CD4-positive, CD25-positive, alpha-beta regulatory T cell (primary cell): ENCODE measurements around the gene MTHFR. TPM values are rescaled to one million over a fixed set of nuclear protein-coding genes. Genes with fewer than 3 reads are reported as not detected.

ENCODE experiments used
- ATAC-seq, 2 donors: fragments of 150-1000 bp; cut with Tn5 transposase; one replicate each; pipeline ENCODE4 v1.10.0; 2021; ENCODE audit warnings: low read depth in 2 of 2, moderate number of reproducible peaks in 2 of 2, moderate library complexity in 1 of 2
- DNase-seq, 3 donors: peaks; one replicate each; pipeline versions ENCODE4 v3.0.0 to v3.0.0-alpha.2; 2012 to 2022; ENCODE audit warnings: mixed read lengths in 1 of 3
- H3K27ac ChIP-seq: one replicate; pipeline ENCODE4 v1.7.0; 2013; ENCODE audit warnings: mild to moderate bottlenecking, low read length; ENCODE audit not compliant: insufficient read depth, poor library complexity, severe bottlenecking
- H3K27me3 ChIP-seq: one replicate; pipeline ENCODE4 v1.7.0; 2013; ENCODE audit warnings: low read length; ENCODE audit not compliant: control insufficient read depth, insufficient read depth
- H3K36me3 ChIP-seq: one replicate; pipeline ENCODE4 v1.7.0; 2013; ENCODE audit warnings: mild to moderate bottlenecking, low read length, moderate library complexity; ENCODE audit not compliant: control insufficient read depth, insufficient read depth
- H3K4me1 ChIP-seq: 2 replicates; pipeline ENCODE4 v1.7.0; 2013; ENCODE audit warnings: mild to moderate bottlenecking, low read length; ENCODE audit not compliant: insufficient read depth, control insufficient read depth, poor library complexity, severe bottlenecking
- H3K4me3 ChIP-seq: one replicate; pipeline ENCODE4 v1.7.0; 2013; ENCODE audit warnings: low read depth, mild to moderate bottlenecking, low read length, moderate library complexity
- H3K9me3 ChIP-seq, 2 experiments: 1 replicate in 1 of 2; 2 replicates in 1 of 2; pipeline ENCODE4 v1.7.0; 2013; ENCODE audit warnings: low read length in 2 of 2, mild to moderate bottlenecking in 1 of 2, moderate library complexity in 1 of 2; ENCODE audit not compliant: control insufficient read depth in 2 of 2
- H3K27ac Mint-ChIP-seq, 3 donors: one replicate each; pipeline ENCODE4 v1.8.0; 2020 to 2022; ENCODE audit warnings: mild to moderate bottlenecking in 3 of 3, mixed read lengths in 3 of 3, moderate library complexity in 2 of 3
- H3K27me3 Mint-ChIP-seq: one replicate; pipeline ENCODE4 v1.8.0; 2022; ENCODE audit warnings: mild to moderate bottlenecking, mixed read lengths
- H3K36me3 Mint-ChIP-seq: one replicate; pipeline ENCODE4 v1.8.0; 2020; ENCODE audit warnings: mixed read lengths
- H3K4me1 Mint-ChIP-seq, 4 donors: one replicate each; pipeline ENCODE4 v1.8.0; 2020 to 2022; ENCODE audit warnings: mixed read lengths in 4 of 4, mild to moderate bottlenecking in 1 of 4
- H3K4me3 Mint-ChIP-seq, 4 donors: one replicate each; pipeline ENCODE4 v1.8.0; 2020 to 2022; ENCODE audit warnings: mild to moderate bottlenecking in 4 of 4, mixed read lengths in 4 of 4, moderate library complexity in 3 of 4
- H3K9me3 Mint-ChIP-seq, 7 donors: one replicate each; pipeline ENCODE4 v1.8.0; 2020 to 2022; ENCODE audit warnings: mixed read lengths in 7 of 7, mild to moderate bottlenecking in 3 of 7, moderate library complexity in 2 of 7
- polyA plus RNA-seq, 4 donors: library from polyadenylated mRNA; unstranded; fragments of 300-500 nt; fragmentation: Illumina TruSeq; gene quantifications; one replicate each; pipeline ENCODE4 v1.2.3, GENCODE V29; 2021
- total RNA-seq: library from RNA; stranded (reverse); gene quantifications from one replicate; pipeline ENCODE4 v1.2.3, GENCODE V29; 2022

Gene MTHFR
- total and polyA plus RNA-seq, 5 donors from 2014 or later = 5.6 to 35.0 (median 6.6) TPM

DNA sequence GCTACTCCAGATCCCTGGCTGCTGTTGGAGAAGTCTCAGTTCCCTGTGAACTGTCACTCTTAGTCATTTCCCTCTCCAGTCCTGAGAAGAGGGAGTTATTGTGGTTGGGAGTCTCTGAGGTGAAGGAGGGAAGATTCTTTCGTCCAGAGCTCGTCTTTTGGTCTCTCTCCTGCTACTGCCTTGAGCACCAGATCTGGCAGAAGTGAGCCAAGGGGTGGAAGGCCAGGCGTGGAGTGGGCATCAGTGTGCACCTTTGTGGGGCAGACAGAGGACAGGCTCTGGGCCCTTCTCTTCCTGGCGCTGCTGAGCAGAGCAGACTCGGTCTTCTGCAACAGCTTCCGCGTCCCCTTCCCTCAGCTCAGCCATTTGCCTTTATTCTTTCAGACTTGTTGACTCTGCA is 19.4 kb upstream of the MTHFR start:
- H3K9me3 ChIP-seq = no peaks in the 10 kb centered on the region
- H3K36me3 ChIP-seq = peaks cover 57% of the 10 kb centered on the region
- Mint-ChIP-seq H3K27ac (no peak overlapping the region), H3K4me1 (peaks cover 0 to 2% (median 0%) of the 10 kb centered on the region in 4 donors), H3K4me3 (no peak overlapping the region), H3K9me3 (no peaks in the 10 kb centered on the region), H3K36me3 (peaks cover 13% of the 10 kb centered on the region), H3K27me3 (no peaks in the 10 kb centered on the region)
- no peak overlapping the region for H3K4me3 ChIP-seq
- no peak for ATAC-seq
- no peaks in the 10 kb centered on the region for H3K27me3 ChIP-seq
- no peak overlapping the region for H3K27ac ChIP-seq
- no peak for DNase-seq
- no peaks in the 10 kb centered on the region for H3K4me1 ChIP-seq

DNA sequence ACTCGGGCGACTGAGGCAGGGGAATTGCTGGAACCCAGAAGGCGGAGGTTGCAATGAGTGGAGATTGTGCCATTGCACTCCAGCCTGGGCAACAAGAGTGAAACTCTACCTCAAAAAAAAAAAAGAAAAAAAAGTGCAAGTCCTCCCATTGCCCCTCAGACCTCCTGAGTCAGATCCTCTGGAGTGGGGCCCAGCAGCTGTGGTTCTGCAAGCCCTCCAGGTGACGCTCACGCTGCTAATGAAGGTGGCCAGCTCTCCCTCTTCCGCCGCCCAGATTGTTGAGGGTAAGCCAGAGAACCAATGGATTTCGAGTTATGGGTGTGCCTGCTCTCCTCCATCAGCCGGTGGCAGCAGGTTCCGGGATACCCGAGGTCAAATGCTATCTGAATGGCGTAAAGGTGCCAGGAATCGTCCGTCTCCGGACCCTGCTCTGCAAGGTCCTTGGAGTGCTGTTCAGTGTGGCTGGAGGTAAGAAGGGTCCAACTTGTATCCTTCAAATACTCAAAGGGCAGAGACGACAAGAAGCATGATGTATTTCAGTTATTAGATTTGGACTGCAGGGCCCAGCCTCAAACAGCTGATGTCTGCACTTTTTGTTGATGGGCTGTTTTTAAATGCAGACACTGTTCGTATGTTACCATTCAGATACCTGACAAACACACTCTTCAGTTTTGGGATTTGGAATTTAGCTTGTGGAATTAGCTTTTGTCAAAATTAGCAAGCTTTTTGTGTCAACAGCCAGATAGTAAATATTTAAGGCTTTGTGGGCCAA is 17.8 kb upstream of the MTHFR start:
- no peak overlapping the region for H3K27ac Mint-ChIP-seq
- H3K4me1 Mint-ChIP-seq = peaks cover 0 to 9% (median 3%) of the 10 kb centered on the region in 4 donors
- H3K36me3 ChIP-seq = peaks cover 54% of the 10 kb centered on the region
- H3K36me3 Mint-ChIP-seq = peaks cover 17% of the 10 kb centered on the region
- H3K4me1 ChIP-seq = no peaks in the 10 kb centered on the region
- H3K9me3 Mint-ChIP-seq = peaks cover 0 to 2% (median 0%) of the 10 kb centered on the region in 7 donors
- H3K9me3 ChIP-seq = no peaks in the 10 kb centered on the region
- no peaks in the 10 kb centered on the region for H3K27me3 ChIP-seq
- ATAC-seq (no peak), DNase-seq (no peak)
- H3K27me3 Mint-ChIP-seq = no peaks in the 10 kb centered on the region
- H3K4me3 ChIP-seq = no peak overlapping the region
- no peak overlapping the region for H3K27ac ChIP-seq
- no peak overlapping the region for H3K4me3 Mint-ChIP-seq

DNA sequence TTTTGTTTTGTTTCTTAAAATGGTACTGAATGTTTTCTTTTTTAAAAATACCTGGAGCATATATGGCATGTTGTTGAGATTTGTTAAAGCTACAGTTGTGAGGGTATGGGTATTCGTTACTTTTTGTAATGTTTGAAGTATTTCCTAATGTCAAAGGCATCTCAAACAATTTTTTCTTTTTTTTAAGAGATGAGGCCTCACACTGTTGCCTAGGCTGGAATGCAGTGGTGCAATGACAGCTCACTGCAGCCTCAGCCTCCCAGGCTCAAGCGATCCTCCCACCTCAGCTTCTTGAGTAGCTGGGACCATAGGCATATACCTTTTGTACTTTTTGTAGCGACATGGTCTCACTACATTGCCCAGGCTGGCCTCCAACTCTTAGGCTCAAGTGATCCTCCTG is 16.3 kb upstream of the MTHFR start:
- H3K27ac ChIP-seq = no peak overlapping the region
- peaks cover 0 to 2% (median 0%) of the 10 kb centered on the region in 7 donors for H3K9me3 Mint-ChIP-seq
- DNase-seq (no peak), ATAC-seq (no peak)
- H3K27ac Mint-ChIP-seq = no peak overlapping the region
- no peak overlapping the region for H3K4me3 ChIP-seq
- H3K27me3 ChIP-seq = no peaks in the 10 kb centered on the region
- no peak overlapping the region for H3K4me3 Mint-ChIP-seq
- no peaks in the 10 kb centered on the region for H3K27me3 Mint-ChIP-seq
- H3K4me1 ChIP-seq = no peaks in the 10 kb centered on the region
- H3K9me3 ChIP-seq = no peaks in the 10 kb centered on the region
- H3K36me3 Mint-ChIP-seq = peaks cover 21% of the 10 kb centered on the region
- peaks cover 57% of the 10 kb centered on the region for H3K36me3 ChIP-seq
- peaks cover 0 to 9% (median 4%) of the 10 kb centered on the region in 4 donors for H3K4me1 Mint-ChIP-seq

DNA sequence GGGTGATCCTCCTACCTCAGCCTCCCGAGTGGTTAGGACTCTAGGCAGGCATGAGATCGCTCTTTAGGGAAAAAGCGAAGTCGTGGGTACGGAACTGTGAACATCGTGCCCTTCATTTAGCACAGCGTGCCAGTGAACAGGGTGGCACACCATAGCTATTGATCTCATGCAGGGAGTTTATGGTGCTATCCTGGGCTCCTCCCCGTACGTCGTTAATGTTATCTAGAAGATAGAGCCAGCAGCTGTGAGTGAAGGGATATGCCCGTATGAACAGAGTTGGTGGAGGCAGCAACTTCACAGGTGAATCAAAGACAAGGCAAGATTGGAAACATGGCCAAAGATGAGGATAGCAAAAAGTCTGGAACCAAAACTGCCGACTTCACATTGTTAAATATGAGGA is 11.4 kb upstream of the MTHFR start:
- peaks cover 0 to 2% (median 0%) of the 10 kb centered on the region in 7 donors for H3K9me3 Mint-ChIP-seq
- DNase-seq (no peak), ATAC-seq (no peak)
- H3K27ac Mint-ChIP-seq = no peak overlapping the region
- peaks cover 30% of the 10 kb centered on the region for H3K36me3 Mint-ChIP-seq
- no peaks in the 10 kb centered on the region for H3K9me3 ChIP-seq
- H3K27me3 Mint-ChIP-seq = no peaks in the 10 kb centered on the region
- no peaks in the 10 kb centered on the region for H3K27me3 ChIP-seq
- no peaks in the 10 kb centered on the region for H3K4me1 ChIP-seq
- peaks cover 5 to 19% (median 7%) of the 10 kb centered on the region in 4 donors for H3K4me1 Mint-ChIP-seq
- H3K4me3 ChIP-seq = no peak overlapping the region
- H3K36me3 ChIP-seq = peaks cover 40% of the 10 kb centered on the region
- no peak overlapping the region for H3K27ac ChIP-seq
- H3K4me3 Mint-ChIP-seq = no peak overlapping the region

DNA sequence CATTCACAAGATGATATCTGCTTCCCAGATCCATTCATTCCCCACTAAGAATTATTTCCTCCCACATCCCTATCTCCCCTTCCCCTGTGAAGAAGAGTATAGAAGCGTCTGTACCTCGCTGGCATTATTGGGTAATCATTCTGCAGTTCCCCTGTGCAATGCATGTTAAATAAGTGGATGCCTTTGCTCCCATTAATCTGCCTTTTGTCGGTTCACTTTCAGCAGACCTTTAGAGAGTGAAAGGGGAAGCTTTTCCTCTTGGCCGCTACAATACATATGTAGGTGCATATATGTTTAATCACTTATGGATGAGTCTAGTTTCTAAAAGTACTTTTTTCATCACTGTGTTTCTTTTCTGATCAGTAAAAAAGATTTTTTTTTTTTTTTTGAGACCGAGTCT is 7.3 kb upstream of the MTHFR start:
- peaks cover 26% of the 10 kb centered on the region for H3K36me3 ChIP-seq

GRCh38 chr1:11807133-11807532 is 1.4 kb upstream of the MTHFR start:
- H3K4me1 Mint-ChIP-seq = peaks cover 23 to 59% (median 44%) of the 10 kb centered on the region in 4 donors
- H3K36me3 Mint-ChIP-seq = peaks cover 7% of the 10 kb centered on the region
- peak overlapping the region in 2 of 3 donors; percentile 96 to 98 for H3K27ac Mint-ChIP-seq
- Histone ChIP-seq H3K36me3 (peaks cover 4% of the 10 kb centered on the region), H3K4me3 (peak overlapping the region; percentile 87), H3K4me1 (peaks cover 48% of the 10 kb centered on the region), H3K27me3 (no peaks in the 10 kb centered on the region), H3K27ac (peak overlapping the region; percentile 89), H3K9me3 (no peaks in the 10 kb centered on the region)
- H3K4me3 Mint-ChIP-seq = peak overlapping the region; percentile 98 to 100 (median 100)
- no peaks in the 10 kb centered on the region for H3K9me3 Mint-ChIP-seq
- ATAC-seq (no peak), DNase-seq (no peak)
- H3K27me3 Mint-ChIP-seq = no peaks in the 10 kb centered on the region

More for the DNA sequence above, 7.3 kb upstream of the MTHFR start:
- DNase-seq (no peak), ATAC-seq (no peak)
- Mint-ChIP-seq H3K9me3 (no peaks in the 10 kb centered on the region), H3K36me3 (peaks cover 28% of the 10 kb centered on the region), H3K4me3 (no peak overlapping the region), H3K4me1 (peaks cover 10 to 17% (median 15%) of the 10 kb centered on the region in 4 donors), H3K27me3 (no peaks in the 10 kb centered on the region), H3K27ac (peak overlapping the region in 1 of 3 donors; percentile 71)
- H3K9me3 ChIP-seq = no peaks in the 10 kb centered on the region
- no peak overlapping the region for H3K27ac ChIP-seq
- H3K4me3 ChIP-seq = no peak overlapping the region
- no peaks in the 10 kb centered on the region for H3K4me1 ChIP-seq
- H3K27me3 ChIP-seq = no peaks in the 10 kb centered on the region

GRCh38 chr1:11806307-11806936 is 658 bp upstream of the MTHFR start:
- H3K36me3 Mint-ChIP-seq = peaks cover 5% of the 10 kb centered on the region
- H3K27me3 ChIP-seq = no peaks in the 10 kb centered on the region
- H3K4me3 ChIP-seq = peak overlapping the region; percentile 87
- H3K9me3 Mint-ChIP-seq = no peaks in the 10 kb centered on the region
- no peaks in the 10 kb centered on the region for H3K9me3 ChIP-seq
- peaks cover 23 to 64% (median 45%) of the 10 kb centered on the region in 4 donors for H3K4me1 Mint-ChIP-seq
- H3K27ac ChIP-seq = peak overlapping the region; percentile 89
- H3K4me3 Mint-ChIP-seq = peak overlapping the region; percentile 98 to 100 (median 100)
- peak; percentile 51 to 62 for ATAC-seq
- no peaks in the 10 kb centered on the region for H3K27me3 Mint-ChIP-seq
- no peak for DNase-seq
- peaks cover 2% of the 10 kb centered on the region for H3K36me3 ChIP-seq
- peak overlapping the region; percentile 94 to 98 (median 96) for H3K27ac Mint-ChIP-seq
- peaks cover 50% of the 10 kb centered on the region for H3K4me1 ChIP-seq
